ENCODE results near the gene NOL4L. TPM values are rescaled to one million over a fixed set of nuclear protein-coding genes. Genes with fewer than 3 reads are reported as not detected.

NOL4L gene
- polyA plus RNA-seq, 4 donors: 16.0 to 97.3 (median 24.0) TPM

- Histone ChIP-seq H3K4me3 (ENCODE audit: low read depth in 1 of 3, low read length in 3 of 3) (no peak overlapping the region), H3K27me3 (ENCODE audit: control insufficient read depth in 3 of 3, insufficient read depth in 3 of 3, low read length in 3 of 3) (no peaks in the 10 kb centered on the region), H3K27ac (ENCODE audit: low read depth in 1 of 3, low read length in 2 of 3) (no peak overlapping the region), H3K36me3 (ENCODE audit: control insufficient read depth in 3 of 3, insufficient read depth in 2 of 3, low read depth in 1 of 3, low read length in 3 of 3) (peaks cover 0 to 36% (median 0%) of the 10 kb centered on the region in 3 donors), H3K9me3 (ENCODE audit: control insufficient read depth in 2 of 2, insufficient read depth in 1 of 2, low read depth in 1 of 2, low read length in 1 of 2) (no peaks in the 10 kb centered on the region), H3K4me1 (ENCODE audit: control insufficient read depth in 3 of 3, insufficient read depth in 2 of 3, low read depth in 1 of 3, low read length in 2 of 3) (peaks cover 0 to 28% (median 0%) of the 10 kb centered on the region in 3 donors)
- 72 to 85% (median 79%) methylated on average over 15 of the region's 15 CpGs for WGBS, 3 donors
- DNase-seq (no peak), FAIRE-seq (no peak)
Measured at GRCh38 chr20:32572271-32572968, 12.7 kb downstream of the NOL4L start.

- Histone ChIP-seq H3K4me3 (ENCODE audit: low read depth in 1 of 3, low read length in 3 of 3) (no peak overlapping the region), H3K4me1 (ENCODE audit: control insufficient read depth in 3 of 3, insufficient read depth in 2 of 3, low read depth in 1 of 3, low read length in 2 of 3) (peaks cover 0 to 28% (median 0%) of the 10 kb centered on the region in 3 donors), H3K27ac (ENCODE audit: low read depth in 1 of 3, low read length in 2 of 3) (no peak overlapping the region), H3K36me3 (ENCODE audit: control insufficient read depth in 3 of 3, insufficient read depth in 2 of 3, low read depth in 1 of 3, low read length in 3 of 3) (peaks cover 0 to 36% (median 0%) of the 10 kb centered on the region in 3 donors), H3K9me3 (ENCODE audit: control insufficient read depth in 2 of 2, insufficient read depth in 1 of 2, low read depth in 1 of 2, low read length in 1 of 2) (no peaks in the 10 kb centered on the region), H3K27me3 (ENCODE audit: control insufficient read depth in 3 of 3, insufficient read depth in 3 of 3, low read length in 3 of 3) (no peaks in the 10 kb centered on the region)
- FAIRE-seq (no peak), DNase-seq (no peak)
- 41 to 70% (median 52%) methylated on average over 9 of the region's 9 CpGs for WGBS, 3 donors
Measured at GRCh38 chr20:32571566-32571965, 13.6 kb downstream of the NOL4L start.

DNA sequence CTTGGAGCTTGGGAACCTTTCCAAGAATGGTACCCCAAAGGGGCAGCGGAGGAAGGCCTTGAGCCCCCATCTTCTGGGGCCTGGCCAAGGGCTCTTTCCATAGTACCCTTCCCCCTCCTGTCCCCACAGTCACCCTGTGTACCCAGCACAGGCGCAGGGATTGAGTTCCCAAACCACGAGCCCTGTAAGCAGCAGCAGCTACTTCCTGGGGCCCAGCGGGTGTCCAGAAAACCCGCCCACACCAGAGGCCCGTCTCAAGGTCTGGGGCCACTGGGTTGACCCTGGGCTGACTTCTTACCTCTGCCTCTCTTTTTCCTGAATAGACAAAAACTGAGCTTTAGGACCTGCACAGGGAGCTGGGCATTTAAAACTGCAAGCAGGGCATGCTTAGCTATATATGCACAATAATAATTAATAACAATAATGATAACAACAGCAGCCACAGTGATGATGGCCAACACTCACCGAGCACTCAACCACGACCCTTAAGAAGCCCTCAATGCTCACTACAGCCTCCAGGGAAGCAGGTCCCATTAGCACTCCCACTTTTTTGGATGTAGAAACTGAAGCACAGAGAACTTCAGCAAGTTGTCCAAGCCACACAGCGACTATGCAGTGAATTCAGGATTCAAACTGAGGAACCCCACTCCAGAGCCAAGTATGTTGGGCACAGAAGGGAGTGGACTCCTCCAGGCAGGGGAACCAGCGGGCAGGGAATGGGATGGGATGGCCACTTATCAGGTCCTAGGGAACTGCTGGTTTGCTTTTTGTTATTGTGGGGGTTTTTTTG is 14.5 kb downstream of the NOL4L start:
- peaks cover 0 to 30% (median 0%) of the 10 kb centered on the region in 3 donors for H3K36me3 ChIP-seq (ENCODE audit: control insufficient read depth in 3 of 3, insufficient read depth in 2 of 3, low read depth in 1 of 3, low read length in 3 of 3)
- peaks cover 0 to 28% (median 0%) of the 10 kb centered on the region in 3 donors for H3K4me1 ChIP-seq (ENCODE audit: control insufficient read depth in 3 of 3, insufficient read depth in 2 of 3, low read depth in 1 of 3, low read length in 2 of 3)
- FAIRE-seq: no peak
- WGBS, 3 donors: 67 to 78% (median 76%) methylated on average over 10 of the region's 10 CpGs
- no peak overlapping the region for H3K4me3 ChIP-seq (ENCODE audit: low read depth in 1 of 3, low read length in 3 of 3)
- no peak for DNase-seq
- no peaks in the 10 kb centered on the region for H3K27me3 ChIP-seq (ENCODE audit: control insufficient read depth in 3 of 3, insufficient read depth in 3 of 3, low read length in 3 of 3)
- H3K27ac ChIP-seq (ENCODE audit: low read depth in 1 of 3, low read length in 2 of 3): no peak overlapping the region
- no peaks in the 10 kb centered on the region for H3K9me3 ChIP-seq (ENCODE audit: control insufficient read depth in 2 of 2, insufficient read depth in 1 of 2, low read depth in 1 of 2, low read length in 1 of 2)

DNA sequence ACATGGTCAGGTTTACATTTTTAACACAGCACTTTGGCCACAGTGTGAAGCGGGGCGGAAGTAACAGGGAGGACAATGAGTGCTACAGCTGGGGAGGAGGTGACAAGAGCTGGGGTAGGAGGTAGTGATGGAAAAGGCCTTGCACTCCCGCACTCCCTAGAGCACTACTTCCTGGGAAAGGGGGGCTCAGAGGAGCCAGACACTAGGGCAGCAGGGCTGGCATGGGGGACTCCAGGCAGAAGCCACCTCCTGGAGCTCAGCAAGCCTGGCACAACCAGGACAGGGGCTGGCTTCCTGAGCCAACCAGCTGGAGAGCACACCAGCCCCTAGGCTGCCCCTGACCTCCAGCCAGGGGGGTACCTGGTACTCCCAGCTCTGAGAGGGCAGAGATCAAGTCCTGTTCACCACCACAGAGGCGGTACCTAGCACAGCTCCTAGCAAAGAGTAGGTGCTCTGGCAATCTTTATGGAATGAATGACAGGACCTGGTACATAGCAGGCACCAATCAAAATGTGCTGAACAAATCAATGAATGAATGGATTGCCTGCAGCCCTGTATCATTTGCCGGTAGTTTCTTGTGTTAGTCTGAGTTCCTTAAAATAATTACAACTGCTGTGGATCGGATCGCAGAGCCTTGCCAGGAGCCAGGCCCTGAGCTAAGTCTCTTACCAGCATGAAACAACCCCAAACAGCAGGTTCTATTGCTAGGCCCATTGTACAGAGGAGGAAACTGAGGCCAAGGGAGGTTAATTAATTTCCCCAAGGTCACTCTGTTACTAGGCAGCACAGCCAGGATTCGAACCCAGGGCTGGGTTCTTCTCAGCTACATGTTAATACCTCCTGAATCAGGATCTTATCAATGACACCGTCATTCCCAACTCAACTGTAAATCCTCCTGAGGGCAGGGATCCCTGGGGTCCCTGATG is 15.5 kb downstream of the NOL4L start:
- Histone ChIP-seq H3K4me1 (ENCODE audit: control insufficient read depth in 3 of 3, insufficient read depth in 2 of 3, low read depth in 1 of 3, low read length in 2 of 3) (peaks cover 0 to 21% (median 0%) of the 10 kb centered on the region in 3 donors), H3K36me3 (ENCODE audit: control insufficient read depth in 3 of 3, insufficient read depth in 2 of 3, low read depth in 1 of 3, low read length in 3 of 3) (peaks cover 0 to 32% (median 0%) of the 10 kb centered on the region in 3 donors), H3K27ac (ENCODE audit: low read depth in 1 of 3, low read length in 2 of 3) (no peak overlapping the region), H3K27me3 (ENCODE audit: control insufficient read depth in 3 of 3, insufficient read depth in 3 of 3, low read length in 3 of 3) (no peaks in the 10 kb centered on the region), H3K9me3 (ENCODE audit: control insufficient read depth in 2 of 2, insufficient read depth in 1 of 2, low read depth in 1 of 2, low read length in 1 of 2) (no peaks in the 10 kb centered on the region), H3K4me3 (ENCODE audit: low read depth in 1 of 3, low read length in 3 of 3) (no peak overlapping the region)
- FAIRE-seq: no peak
- WGBS, 3 donors: 82 to 88% (median 87%) methylated on average over 9 of the region's 9 CpGs
- DNase-seq: no peak

DNA sequence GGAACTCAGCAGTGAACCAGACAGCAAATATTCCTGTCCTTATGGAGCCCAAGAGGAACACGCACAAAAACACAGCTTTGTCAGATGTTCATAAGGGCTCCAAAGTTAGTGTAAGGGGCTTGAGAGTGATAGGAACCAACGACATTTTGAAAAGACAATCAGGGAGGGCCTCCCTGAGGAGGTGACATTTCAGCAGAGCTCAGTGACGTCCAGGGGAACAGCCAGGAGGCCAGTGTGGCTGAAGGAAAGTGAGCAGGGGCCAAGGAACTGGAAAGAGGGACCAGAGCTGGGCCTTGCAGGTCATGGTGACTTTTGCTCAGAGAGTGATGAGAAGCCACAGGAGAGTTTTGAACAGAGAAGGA is 16.1 kb downstream of the NOL4L start:
- FAIRE-seq (no peak), DNase-seq (no peak)
- 71 to 77% (median 74%) methylated on average over 3 of the region's 3 CpGs for WGBS, 3 donors
- Histone ChIP-seq H3K4me3 (ENCODE audit: low read depth in 1 of 3, low read length in 3 of 3) (no peak overlapping the region), H3K9me3 (ENCODE audit: control insufficient read depth in 2 of 2, insufficient read depth in 1 of 2, low read depth in 1 of 2, low read length in 1 of 2) (no peaks in the 10 kb centered on the region), H3K36me3 (ENCODE audit: control insufficient read depth in 3 of 3, insufficient read depth in 2 of 3, low read depth in 1 of 3, low read length in 3 of 3) (peaks cover 0 to 38% (median 0%) of the 10 kb centered on the region in 3 donors), H3K27me3 (ENCODE audit: control insufficient read depth in 3 of 3, insufficient read depth in 3 of 3, low read length in 3 of 3) (no peaks in the 10 kb centered on the region), H3K4me1 (ENCODE audit: control insufficient read depth in 3 of 3, insufficient read depth in 2 of 3, low read depth in 1 of 3, low read length in 2 of 3) (peaks cover 0 to 14% (median 0%) of the 10 kb centered on the region in 3 donors), H3K27ac (ENCODE audit: low read depth in 1 of 3, low read length in 2 of 3) (no peak overlapping the region)

DNA sequence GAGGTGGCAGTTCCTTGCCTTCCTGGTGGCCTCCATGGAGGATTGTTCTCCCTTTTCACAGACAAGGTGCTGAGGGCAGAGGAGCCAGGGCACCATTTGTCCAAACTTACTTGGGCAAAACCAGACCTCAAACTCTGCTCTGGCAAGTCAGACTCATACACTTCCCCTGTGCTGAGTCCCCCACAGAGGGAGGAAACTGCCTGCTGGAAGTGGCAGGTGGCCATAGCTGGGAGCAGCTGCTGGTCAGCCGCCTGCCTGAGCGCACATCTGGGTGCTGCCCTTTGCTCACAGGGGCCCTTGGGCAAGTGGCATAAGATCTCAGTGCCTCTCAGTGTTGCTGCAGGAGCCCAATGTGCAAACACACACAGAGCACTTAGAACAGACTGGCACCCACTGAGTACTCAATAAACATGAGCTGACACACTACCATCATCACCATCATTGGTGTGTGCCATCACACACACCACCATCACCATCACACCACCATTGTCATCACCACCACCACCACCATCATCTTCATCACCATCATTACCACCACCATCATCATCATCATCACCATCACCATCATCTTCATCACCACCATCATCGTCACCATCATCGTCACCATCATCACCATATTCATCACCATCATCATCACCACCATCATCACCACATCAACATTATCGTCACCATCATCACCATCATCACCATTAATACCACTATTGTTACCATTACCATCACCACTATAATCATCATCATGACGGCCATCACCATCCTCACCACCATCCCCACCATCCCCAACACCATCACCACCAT is 17.6 kb downstream of the NOL4L start:
- Histone ChIP-seq H3K27ac (ENCODE audit: low read depth in 1 of 3, low read length in 2 of 3) (no peak overlapping the region), H3K4me1 (ENCODE audit: control insufficient read depth in 3 of 3, insufficient read depth in 2 of 3, low read depth in 1 of 3, low read length in 2 of 3) (peaks cover 0 to 12% (median 0%) of the 10 kb centered on the region in 3 donors), H3K36me3 (ENCODE audit: control insufficient read depth in 3 of 3, insufficient read depth in 2 of 3, low read depth in 1 of 3, low read length in 3 of 3) (peaks cover 0 to 31% (median 0%) of the 10 kb centered on the region in 3 donors), H3K4me3 (ENCODE audit: low read depth in 1 of 3, low read length in 3 of 3) (no peak overlapping the region), H3K27me3 (ENCODE audit: control insufficient read depth in 3 of 3, insufficient read depth in 3 of 3, low read length in 3 of 3) (no peaks in the 10 kb centered on the region), H3K9me3 (ENCODE audit: control insufficient read depth in 2 of 2, insufficient read depth in 1 of 2, low read depth in 1 of 2, low read length in 1 of 2) (no peaks in the 10 kb centered on the region)
- DNase-seq (no peak), FAIRE-seq (no peak)
- 79 to 83% (median 80%) methylated on average over 6 of the region's 6 CpGs for WGBS, 3 donors

DNA sequence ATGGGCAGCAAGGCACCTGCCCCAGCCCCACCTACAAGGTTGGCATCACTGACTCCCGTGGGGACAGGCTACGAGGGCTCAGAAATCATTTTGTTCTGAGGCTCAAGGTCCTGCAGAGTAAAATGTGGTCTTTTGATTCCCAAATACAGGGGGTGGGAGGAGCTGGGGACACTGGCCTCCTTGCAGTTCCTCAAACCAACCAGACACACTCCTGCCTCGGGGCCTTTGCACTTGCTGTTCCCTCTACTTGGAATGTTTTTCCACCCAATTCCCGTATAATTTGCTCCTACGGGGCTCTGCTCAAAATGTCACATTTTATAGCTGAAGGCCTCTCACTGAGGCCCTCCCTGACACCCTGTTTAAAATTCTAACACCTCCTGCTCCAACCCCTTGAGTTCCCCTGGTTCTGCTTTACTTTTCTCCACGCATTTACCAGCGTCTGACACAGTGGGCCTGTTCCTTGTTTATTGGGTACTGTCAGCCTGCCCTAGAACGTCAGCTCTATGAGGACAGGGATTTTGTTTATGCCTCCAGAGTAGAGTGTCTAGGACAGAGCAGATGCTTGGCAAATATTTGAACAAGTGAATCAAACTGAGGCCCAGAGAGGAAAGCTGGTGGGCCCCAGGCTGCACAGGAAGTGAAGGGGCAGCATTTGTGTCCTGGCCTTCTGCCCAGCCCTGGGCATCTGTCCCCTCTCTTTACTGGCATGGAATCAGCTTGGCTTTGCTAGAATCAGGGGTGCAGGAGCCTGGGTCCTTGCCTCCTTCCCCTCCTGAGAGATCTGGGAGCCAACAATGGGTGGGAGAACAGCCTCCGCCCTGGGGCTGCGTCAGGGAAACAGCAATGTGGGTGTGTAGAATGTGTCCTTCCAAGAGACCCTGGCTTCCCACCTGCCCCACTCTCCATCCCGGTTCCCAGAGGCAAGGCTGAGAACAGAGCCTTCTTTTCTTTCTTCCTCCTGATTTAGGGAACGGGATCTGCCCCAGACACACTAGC is 18.5 kb downstream of the NOL4L start:
- Histone ChIP-seq H3K27ac (ENCODE audit: low read depth in 1 of 3, low read length in 2 of 3) (no peak overlapping the region), H3K27me3 (ENCODE audit: control insufficient read depth in 3 of 3, insufficient read depth in 3 of 3, low read length in 3 of 3) (no peaks in the 10 kb centered on the region), H3K4me1 (ENCODE audit: control insufficient read depth in 3 of 3, insufficient read depth in 2 of 3, low read depth in 1 of 3, low read length in 2 of 3) (peaks cover 0 to 21% (median 0%) of the 10 kb centered on the region in 3 donors), H3K36me3 (ENCODE audit: control insufficient read depth in 3 of 3, insufficient read depth in 2 of 3, low read depth in 1 of 3, low read length in 3 of 3) (peaks cover 0 to 27% (median 0%) of the 10 kb centered on the region in 3 donors), H3K9me3 (ENCODE audit: control insufficient read depth in 2 of 2, insufficient read depth in 1 of 2, low read depth in 1 of 2, low read length in 1 of 2) (no peaks in the 10 kb centered on the region), H3K4me3 (ENCODE audit: low read depth in 1 of 3, low read length in 3 of 3) (no peak overlapping the region)
- DNase-seq (no peak), FAIRE-seq (no peak)
- 82 to 87% (median 87%) methylated on average over 12 of the region's 12 CpGs for WGBS, 3 donors
